GM12878 (cell line): Measurements from ENCODE around the gene TMEM217. TPM values are rescaled to one million over a fixed set of nuclear protein-coding genes. Genes with fewer than 3 reads are reported as not detected.

Experiments
- ATAC-seq: fragments of 200-7000 bp; cut with Tn5 transposase; 3 replicates; pipeline ENCODE4 v1.9.1; 2020; ENCODE audit warnings: mild to moderate bottlenecking, moderate library complexity
- BruUV-seq: library from RNA; stranded (reverse); fragments of 400-500 nt; replicated peaks from 2 replicates; lab custom pipeline; 2021; lab: Mats Ljungman, UMichigan
- CTCF ChIA-PET: fragments of 300-600 bp; sonication (Branson Sonifier 250); formaldehyde crosslinking; extraction: SDS; loops from one replicate; lab custom pipeline; 2021; ENCODE audit warnings: inconsistent platforms; lab: Yijun Ruan, JAX
- POLR2A ChIA-PET: fragments of 350-600 bp; formaldehyde crosslinking; extraction: SDS; loops from one replicate; lab custom pipeline; 2021; ENCODE audit warnings: inconsistent platforms; lab: Charles Lee
- RAD21 ChIA-PET: fragments of 300-600 bp; sonication (Branson Sonifier 250); formaldehyde crosslinking; loops from one replicate; lab custom pipeline; 2023; ENCODE audit warnings: antibody characterized with exemption; ENCODE audit not compliant: unreplicated experiment; lab: Charles Lee
- SMC1A ChIA-PET: fragments of 300-600 bp; sonication (Branson Sonifier 250); formaldehyde crosslinking; loops from one replicate; lab custom pipeline; 2023; ENCODE audit not compliant: unreplicated experiment, uncharacterized antibody; lab: Charles Lee
- DNase-seq: peaks from one replicate; pipeline ENCODE4 v3.0.0-alpha.2; 2011; ENCODE audit warnings: low read depth, low spot score
- FAIRE-seq: peaks from 3 replicates; lab custom pipeline; 2011; peaks lifted over from hg19 to GRCh38; lab: Jason Lieb, UNC
- H2AFZ ChIP-seq: 2 replicates; pipeline ENCODE4 v1.6.0; 2011; ENCODE audit warnings: low read depth, low read length, control low read depth; ENCODE audit not compliant: control insufficient read depth
- H3K27ac ChIP-seq: 2 replicates; pipeline ENCODE4 v1.5.1; 2011; ENCODE audit warnings: control low read depth; ENCODE audit not compliant: control insufficient read depth, insufficient read depth
- H3K27me3 ChIP-seq, 2 experiments: replicated peaks in 1 of 2; 2 replicates each; pipeline versions ENCODE4 v1.6.0 to v1.6.1; 2011; ENCODE audit warnings: low read length in 1 of 2; ENCODE audit not compliant: control insufficient read depth in 2 of 2, insufficient read depth in 2 of 2
- H3K36me3 ChIP-seq, 2 experiments: 2 replicates each; pipeline ENCODE4 v1.5.1; 2011; ENCODE audit warnings: low read length in 1 of 2; ENCODE audit not compliant: control insufficient read depth in 2 of 2, insufficient read depth in 2 of 2
- H3K4me1 ChIP-seq: 2 replicates; pipeline ENCODE4 v1.6.1; 2011; ENCODE audit warnings: mild to moderate bottlenecking, low read length, moderate library complexity, mixed read lengths; ENCODE audit not compliant: control insufficient read depth, insufficient read depth
- H3K4me2 ChIP-seq: 2 replicates; pipeline ENCODE4 v1.6.0; 2011; ENCODE audit warnings: control low read depth; ENCODE audit not compliant: control insufficient read depth, insufficient read depth
- H3K4me3 ChIP-seq: fragments of 200-600 bp; sonication (generic); 2 replicates; pipeline ENCODE4 v1.5.1; 2016
- H3K79me2 ChIP-seq: 2 replicates; pipeline ENCODE4 v1.6.0; 2011; ENCODE audit warnings: low read length; ENCODE audit not compliant: control insufficient read depth, insufficient read depth
- H3K9ac ChIP-seq: 2 replicates; pipeline ENCODE4 v1.8.0; 2011; ENCODE audit warnings: low read length, control low read depth, mixed read lengths; ENCODE audit not compliant: control insufficient read depth, insufficient read depth
- H3K9me3 ChIP-seq: replicated peaks from 3 replicates; pipeline ENCODE4 v1.5.1; 2011; ENCODE audit warnings: mild to moderate bottlenecking, low read length; ENCODE audit not compliant: control insufficient read depth, insufficient read depth
- H4K20me1 ChIP-seq: 2 replicates; pipeline ENCODE4 v1.6.0; 2011; ENCODE audit not compliant: control insufficient read depth, insufficient read depth
- NR2F1 ChIP-seq: fragments of 450-650 bp; conservative IDR thresholded peaks from 2 replicates; pipeline ENCODE4 v1.6.1; 2017; ENCODE audit warnings: mild to moderate bottlenecking
- ZNF207 ChIP-seq: fragments of 450-650 bp; IDR thresholded peaks from 2 replicates; pipeline ENCODE4 v1.6.1; 2014; ENCODE audit warnings: antibody characterized with exemption, mild to moderate bottlenecking, borderline replicate concordance
- WGBS: methylation state at CpG from one replicate; pipeline ENCODE4 v1.1.6; 2016; ENCODE audit warnings: low lambda C conversion rate; ENCODE audit not compliant: insufficient replicate concordance, insufficient coverage; ENCODE audit errors: missing lambda C conversion rate; 5-methylcytosine and 5-hydroxymethylcytosine counted together
- in situ Hi-C: fragments of 300-500 bp; cut with MboI; formaldehyde crosslinking; loops from 9 replicates; pipeline ENCODE4 v1.14.3; 2018; ENCODE audit warnings: mixed read lengths
- intact Hi-C: fragments of 100-400 bp; cut with micrococcal nuclease; formaldehyde crosslinking; loops from one replicate; pipeline ENCODE4 v1.14.2; 2022; ENCODE audit not compliant: unreplicated experiment
- polyA plus RNA-seq, 11 experiments: library from polyadenylated mRNA; depleted of rRNA in 4 of 11; unstranded in 6 of 11; stranded (reverse) in 5 of 11; fragments of >200 nt; fragmentation: Nextera tagmentation in 4 of 11; fragmentation: Illumina TruSeq in 1 of 11; extraction: Ambion mirVana in 4 of 11; extraction: Trizol in 1 of 11; gene quantifications; 1 replicate in 1 of 11; 2 replicates in 10 of 11; pipeline versions ENCODE4 v1.2.1 to v1.2.3, GENCODE V29; 2011 to 2016; ENCODE audit warnings: inconsistent platforms in 2 of 11, missing spikeins in 2 of 11, low read depth in 1 of 11
- total RNA-seq, 4 experiments: library from RNA; depleted of rRNA in 3 of 4; stranded (reverse); fragments of >200 nt in 3 of 4; fragmentation: Illumina TruSeq in 1 of 4; extraction: Trizol in 1 of 4; gene quantifications; 2 replicates each; pipeline versions ENCODE4 v1.2.1 to v1.2.3, GENCODE V29; 2013 to 2021
- TF ChIP-seq, protein P1 (sequence below): IDR thresholded peaks from 2 replicates; pipeline ENCODE4 v1.6.1; 2011; ENCODE audit warnings: borderline replicate concordance, low read depth, mild to moderate bottlenecking, moderate library complexity, low read length; ENCODE audit not compliant: insufficient read depth, poor library complexity, severe bottlenecking

Gene TMEM217
- total and polyA plus RNA-seq, 10 of the 15 experiments (the other 5 are each of a cell fraction or from before 2014, with no cell fraction given): 1.3 to 4.5 (median 2.3) TPM

DNA sequence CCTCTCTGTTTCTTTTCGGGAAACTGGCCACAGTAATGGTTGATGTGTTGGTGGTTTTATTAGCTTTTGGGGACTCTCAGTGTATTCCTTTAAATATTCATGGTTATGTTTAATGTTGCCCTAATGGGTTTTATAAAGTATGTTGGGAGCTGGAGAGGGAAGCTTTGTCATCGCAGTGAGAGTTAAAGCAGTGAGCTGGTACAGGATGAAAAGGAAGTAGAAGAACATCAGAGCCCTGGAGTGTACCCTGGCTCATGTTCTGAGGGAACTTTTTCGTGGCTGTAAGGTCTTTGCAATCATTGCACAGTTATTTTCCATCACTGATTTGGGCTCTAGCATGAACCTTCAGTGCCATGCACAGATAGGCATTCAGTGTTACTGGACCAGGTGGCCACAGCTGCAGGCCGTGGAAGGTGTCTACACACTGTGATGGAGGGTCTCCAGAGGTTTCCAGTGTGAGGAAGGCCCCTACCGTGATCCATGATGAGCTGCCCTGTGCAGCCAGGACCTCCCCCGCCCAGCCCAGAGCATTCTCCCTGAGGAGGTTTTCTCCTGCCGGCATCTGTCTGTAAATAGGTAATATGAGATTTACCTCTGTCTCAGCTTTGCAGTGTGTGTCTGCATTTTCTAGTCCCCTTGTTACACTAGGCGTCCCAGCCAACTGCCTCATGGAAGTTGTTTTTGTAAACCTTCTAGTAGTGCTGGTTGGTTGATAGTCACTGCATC is 22.4 kb upstream of the TMEM217 start:
- H3K4me3 ChIP-seq: no peak overlapping the region
- no peak overlapping the region for H2AFZ ChIP-seq
- no peak overlapping the region for H3K9ac ChIP-seq
- CTCF ChIA-PET: interaction anchor here (1.0 to 1.4 kb wide), 2 partner anchors 13 to 24 kb away, joined by 3 read pairs; no protein-coding TSS in a partner anchor
- BruUV-seq: no TSS peak
- TF ChIP-seq, protein P1, sequence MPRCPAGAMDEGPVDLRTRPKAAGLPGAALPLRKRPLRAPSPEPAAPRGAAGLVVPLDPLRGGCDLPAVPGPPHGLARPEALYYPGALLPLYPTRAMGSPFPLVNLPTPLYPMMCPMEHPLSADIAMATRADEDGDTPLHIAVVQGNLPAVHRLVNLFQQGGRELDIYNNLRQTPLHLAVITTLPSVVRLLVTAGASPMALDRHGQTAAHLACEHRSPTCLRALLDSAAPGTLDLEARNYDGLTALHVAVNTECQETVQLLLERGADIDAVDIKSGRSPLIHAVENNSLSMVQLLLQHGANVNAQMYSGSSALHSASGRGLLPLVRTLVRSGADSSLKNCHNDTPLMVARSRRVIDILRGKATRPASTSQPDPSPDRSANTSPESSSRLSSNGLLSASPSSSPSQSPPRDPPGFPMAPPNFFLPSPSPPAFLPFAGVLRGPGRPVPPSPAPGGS: peak; percentile 22
- no peak for TF ChIP-seq ZNF207
- TF ChIP-seq NR2F1: no peak
- TF ChIP-seq, all 136 proteins: peak for 1
- Histone ChIP-seq H3K4me1 (peaks cover 7% of the 10 kb centered on the region; the same call in 1 of the 2 replicates), H3K27me3 (no peaks in the 10 kb centered on the region), H4K20me1 (no peaks in the 10 kb centered on the region), H3K9me3 (no peaks in the 10 kb centered on the region), H3K4me2 (no peak overlapping the region), H3K36me3 (peaks cover 12 to 21% of the 10 kb centered on the region in 2 experiments; a peak in 3 of 4 replicates), H3K27ac (no peak overlapping the region; the same call in 1 of the 2 replicates), H3K79me2 (peaks cover 2% of the 10 kb centered on the region)
- RAD21 ChIA-PET: no interaction called here
- in situ Hi-C loops (no loop called here), intact Hi-C loops (no loop called here)
- FAIRE-seq (no peak), DNase-seq (no peak), ATAC-seq (no peak)
- WGBS: 98% methylated on average over 8 of the region's 8 CpGs
- POLR2A ChIA-PET: no interaction called here
- SMC1A ChIA-PET: interaction anchor here (0.5 to 1.8 kb wide), 3 partner anchors 14 to 1389 kb away, joined by 4 to 6 read pairs (median 5); no protein-coding TSS in a partner anchor
